OCI-LY1 (cell line): ENCODE data around the gene TARBP2.

ENCODE experiments used
- CTCF ChIP-seq: fragments of 200-600 bp; sonication (generic), shearing (Covaris generic); IDR thresholded peaks from 2 replicates; pipeline ENCODE4 v1.5.1; 2017; ENCODE audit warnings: mild to moderate bottlenecking, antibody characterized with exemption, low read length, moderate library complexity, mixed read lengths
- EZH2 ChIP-seq: fragments of 200-600 bp; sonication (generic), shearing (Covaris generic); IDR thresholded peaks from 2 replicates; pipeline ENCODE4 v1.8.0; 2017; ENCODE audit warnings: borderline replicate concordance, mixed run types, mild to moderate bottlenecking, antibody characterized with exemption, low read length, moderate library complexity, mixed read lengths

DNA sequence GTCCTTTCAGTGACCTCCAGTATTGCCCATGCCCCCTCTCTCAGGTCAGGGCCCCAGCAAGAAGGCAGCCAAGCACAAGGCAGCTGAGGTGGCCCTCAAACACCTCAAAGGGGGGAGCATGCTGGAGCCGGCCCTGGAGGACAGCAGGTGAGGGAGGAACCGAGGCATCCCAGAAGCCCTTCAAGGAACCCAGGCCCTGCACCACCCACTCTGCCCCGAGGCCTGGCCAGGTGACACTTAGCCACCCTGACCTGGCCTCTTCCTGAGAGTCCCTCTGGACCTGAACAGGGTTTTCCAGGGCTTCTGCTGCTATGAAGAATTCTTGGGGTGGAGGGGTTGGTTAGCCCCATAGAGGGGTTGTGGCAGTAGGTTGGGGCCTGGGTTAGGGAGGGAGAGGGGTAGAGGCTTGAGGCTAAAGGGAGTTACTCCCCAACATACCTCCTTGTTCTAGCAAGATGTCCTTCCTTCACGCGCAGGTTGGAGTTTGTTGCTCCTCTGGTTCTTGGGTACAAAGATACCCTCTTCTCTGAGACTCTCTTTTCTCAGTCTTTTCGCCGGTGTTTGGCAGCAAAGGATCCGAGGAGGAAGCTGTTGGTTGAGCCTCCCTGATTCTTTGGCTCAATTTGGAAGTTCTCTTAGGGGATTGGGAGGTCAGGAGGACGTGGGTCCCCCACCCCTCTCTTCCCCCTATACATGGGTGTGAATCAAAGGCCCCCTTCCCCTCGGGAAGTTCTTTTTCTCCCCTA lies 2.1 kb downstream of the TARBP2 start:
- TF ChIP-seq CTCF (no peak), EZH2 (no peak)
